CD4-positive, alpha-beta memory T cell (primary cell): ENCODE results near the gene LACC1. TPM values are rescaled to one million over a fixed set of nuclear protein-coding genes. Genes with fewer than 3 reads are reported as not detected.

Source experiments
- CTCF ChIA-PET: fragments of 350-600 bp; sonication (Branson Sonifier 250); formaldehyde crosslinking; loops from one replicate; lab custom pipeline; 2021; ENCODE audit warnings: inconsistent platforms; ENCODE audit not compliant: partially characterized antibody; lab: Charles Lee
- POLR2A ChIA-PET: fragments of 350-600 bp; sonication (Branson Sonifier 250); formaldehyde crosslinking; loops from one replicate; lab custom pipeline; 2021; ENCODE audit not compliant: partially characterized antibody; lab: Charles Lee
- DNase-seq, 5 donors: peaks; one replicate each; pipeline versions ENCODE4 v3.0.0 to v3.0.0-alpha.2; 2020 to 2022; ENCODE audit warnings: mixed read lengths in 1 of 5
- H3K27ac ChIP-seq: one replicate; pipeline ENCODE4 v1.7.0; 2013; ENCODE audit warnings: low read depth, low read length
- H3K27me3 ChIP-seq: 2 replicates; pipeline ENCODE4 v1.7.0; 2013; ENCODE audit warnings: mild to moderate bottlenecking, low read length, moderate library complexity; ENCODE audit not compliant: insufficient read depth
- H3K36me3 ChIP-seq: 2 replicates; pipeline ENCODE4 v1.7.0; 2013; ENCODE audit warnings: mild to moderate bottlenecking, low read length, moderate library complexity; ENCODE audit not compliant: insufficient read depth
- H3K4me1 ChIP-seq: 2 replicates; pipeline ENCODE4 v1.7.0; 2013; ENCODE audit warnings: mild to moderate bottlenecking, low read length, moderate library complexity; ENCODE audit not compliant: insufficient read depth
- H3K4me3 ChIP-seq, 2 donors: one replicate each; pipeline ENCODE4 v1.7.0; 2013; ENCODE audit warnings: low read length in 2 of 2, mild to moderate bottlenecking in 1 of 2
- H3K9me3 ChIP-seq, 2 donors: one replicate each; pipeline ENCODE4 v1.7.0; 2013; ENCODE audit warnings: low read length in 2 of 2, control low read depth in 1 of 2; ENCODE audit not compliant: control insufficient read depth in 1 of 2
- H3K27ac Mint-ChIP-seq, 7 donors: one replicate each; pipeline ENCODE4 v1.8.0; 2020 to 2021; ENCODE audit warnings: mixed read lengths in 7 of 7, mild to moderate bottlenecking in 6 of 7, inconsistent platforms in 3 of 7, moderate library complexity in 3 of 7
- H3K27me3 Mint-ChIP-seq, 2 donors: one replicate each; pipeline ENCODE4 v1.8.0; 2020 to 2021; ENCODE audit warnings: mixed read lengths in 2 of 2
- H3K36me3 Mint-ChIP-seq, 2 donors: one replicate each; pipeline ENCODE4 v1.8.0; 2020 to 2021; ENCODE audit warnings: mixed read lengths in 2 of 2, inconsistent platforms in 1 of 2, mild to moderate bottlenecking in 1 of 2
- H3K4me1 Mint-ChIP-seq, 4 donors: one replicate each; pipeline ENCODE4 v1.8.0; 2020 to 2021; ENCODE audit warnings: mixed read lengths in 4 of 4, mild to moderate bottlenecking in 1 of 4
- H3K4me3 Mint-ChIP-seq, 8 donors: one replicate each; pipeline ENCODE4 v1.8.0; 2020 to 2021; ENCODE audit warnings: mixed read lengths in 8 of 8, mild to moderate bottlenecking in 7 of 8, moderate library complexity in 6 of 8, inconsistent platforms in 3 of 8
- H3K9me3 Mint-ChIP-seq, 8 donors: one replicate each; pipeline ENCODE4 v1.8.0; 2020 to 2021; ENCODE audit warnings: mixed read lengths in 8 of 8, mild to moderate bottlenecking in 5 of 8, inconsistent platforms in 3 of 8, moderate library complexity in 1 of 8
- intact Hi-C: fragments of 100-400 bp; cut with micrococcal nuclease; formaldehyde crosslinking; loops from one replicate; pipeline ENCODE4 v1.15.1; 2023
- polyA plus RNA-seq, 2 donors: library from polyadenylated mRNA; unstranded; fragments of 300-500 nt; fragmentation: Illumina TruSeq; gene quantifications; one replicate each; pipeline ENCODE4 v1.2.3, GENCODE V29; 2021
- total RNA-seq, 2 experiments: library from RNA; stranded (reverse); gene quantifications; one replicate each; pipeline ENCODE4 v1.2.3, GENCODE V29; 2021

The LACC1 gene
- total and polyA plus RNA-seq, 4 experiments from 2014 or later: 0.21 to 5.0 (median 2.6) TPM

DNA sequence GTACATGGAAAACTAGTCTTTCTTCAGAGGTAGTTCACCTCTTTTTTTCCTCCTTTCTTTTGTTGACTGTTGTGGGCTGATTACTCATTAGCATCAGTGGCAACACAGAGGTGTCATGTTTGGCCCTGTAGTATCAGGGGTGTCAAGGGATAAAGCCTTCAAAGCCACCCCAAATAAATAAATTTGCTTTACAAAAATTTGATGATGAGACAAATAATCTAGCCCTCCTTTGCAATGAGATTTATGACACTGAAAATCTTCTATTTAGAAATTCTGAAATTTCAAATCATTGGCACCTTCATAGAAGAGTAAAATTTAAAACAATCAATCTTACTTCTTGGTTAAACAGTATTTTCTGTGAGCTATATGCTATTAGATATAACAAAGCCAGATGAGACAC lies 1.9 kb downstream of the LACC1 start:
- no peaks in the 10 kb centered on the region for H3K36me3 ChIP-seq
- H3K4me1 Mint-ChIP-seq: peaks cover 17 to 32% (median 26%) of the 10 kb centered on the region in 4 donors
- H3K9me3 ChIP-seq: no peaks in the 10 kb centered on the region
- ChIA-PET POLR2A (no interaction called here), CTCF (interaction anchor here (1.1 to 1.5 kb wide), 2 partner anchors 10 to 22 kb away, joined by 3 to 5 read pairs; no protein-coding TSS in a partner anchor)
- no peaks in the 10 kb centered on the region for H3K9me3 Mint-ChIP-seq
- H3K4me1 ChIP-seq: peaks cover 12% of the 10 kb centered on the region
- peaks cover 0 to 1% of the 10 kb centered on the region in 2 donors for H3K27me3 Mint-ChIP-seq
- H3K36me3 Mint-ChIP-seq: peaks cover 0 to 1% of the 10 kb centered on the region in 2 donors
- intact Hi-C loops: no loop called here
- no peak overlapping the region for H3K4me3 ChIP-seq
- H3K27ac Mint-ChIP-seq: no peak overlapping the region
- H3K27ac ChIP-seq: no peak overlapping the region
- no peaks in the 10 kb centered on the region for H3K27me3 ChIP-seq
- H3K4me3 Mint-ChIP-seq: peak overlapping the region in 3 of 8 donors; percentile 14 to 38 (median 27)
- DNase-seq: no peak

- POLR2A ChIA-PET: no interaction called here
- no peak for DNase-seq
Measured at GRCh38 chr13:43883631-43884030, 3.9 kb downstream of the LACC1 start.

GRCh38 chr13:43884222-43884621 lies 4.5 kb downstream of the LACC1 start:
- Mint-ChIP-seq H3K27ac (no peak overlapping the region), H3K27me3 (peaks cover 0 to 1% of the 10 kb centered on the region in 2 donors), H3K36me3 (peaks cover 0 to under 1% of the 10 kb centered on the region in 2 donors), H3K4me3 (no peak overlapping the region), H3K4me1 (peaks cover 7 to 14% (median 12%) of the 10 kb centered on the region in 4 donors), H3K9me3 (no peaks in the 10 kb centered on the region)
- ChIA-PET POLR2A (no interaction called here), CTCF (no interaction called here)
- H3K27me3 ChIP-seq: no peaks in the 10 kb centered on the region
- DNase-seq: no peak
- H3K9me3 ChIP-seq: no peaks in the 10 kb centered on the region
- peaks cover 5% of the 10 kb centered on the region for H3K4me1 ChIP-seq
- H3K27ac ChIP-seq: no peak overlapping the region
- intact Hi-C loops: no loop called here
- H3K36me3 ChIP-seq: no peaks in the 10 kb centered on the region
- H3K4me3 ChIP-seq: no peak overlapping the region

More at GRCh38 chr13:43883631-43884030, 3.9 kb downstream of the LACC1 start:
- no peak overlapping the region for H3K27ac ChIP-seq
- H3K4me3 ChIP-seq: no peak overlapping the region
- no peaks in the 10 kb centered on the region for H3K27me3 ChIP-seq
- peaks cover 8% of the 10 kb centered on the region for H3K4me1 ChIP-seq
- Mint-ChIP-seq H3K36me3 (peaks cover 0 to 1% of the 10 kb centered on the region in 2 donors), H3K4me1 (peaks cover 8 to 17% (median 15%) of the 10 kb centered on the region in 4 donors), H3K9me3 (no peaks in the 10 kb centered on the region), H3K4me3 (no peak overlapping the region), H3K27ac (no peak overlapping the region), H3K27me3 (peaks cover 0 to 1% of the 10 kb centered on the region in 2 donors)
- no peaks in the 10 kb centered on the region for H3K36me3 ChIP-seq
- CTCF ChIA-PET: interaction anchor here (1.3 to 1.5 kb wide), 2 partner anchors 12 to 553 kb away, joined by 3 read pairs; no protein-coding TSS in a partner anchor
- intact Hi-C loops: no loop called here
- H3K9me3 ChIP-seq: no peaks in the 10 kb centered on the region

DNA sequence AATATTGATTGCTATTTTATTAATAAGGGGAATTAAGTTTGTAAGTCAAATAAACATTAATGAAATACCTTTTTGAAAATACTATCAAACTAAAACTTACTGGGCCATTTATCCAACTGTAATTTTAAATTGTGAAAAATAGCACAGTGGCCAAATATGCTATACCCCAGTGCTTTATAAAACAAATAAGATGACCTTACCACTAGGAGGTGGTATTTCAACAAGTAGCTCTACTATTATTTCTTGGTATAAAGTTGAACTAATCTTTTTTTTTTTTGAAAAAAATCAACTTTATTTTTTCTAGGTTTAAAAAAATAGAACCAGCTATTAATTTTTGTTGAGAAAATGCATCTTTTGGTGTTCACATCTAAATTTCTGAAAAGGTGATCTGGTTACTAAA lies 14.7 kb downstream of the LACC1 start:
- intact Hi-C loops: no loop called here
- no peak overlapping the region for H3K4me3 Mint-ChIP-seq
- H3K4me1 ChIP-seq: no peaks in the 10 kb centered on the region
- H3K27ac Mint-ChIP-seq: no peak overlapping the region
- H3K27me3 Mint-ChIP-seq: no peaks in the 10 kb centered on the region
- POLR2A ChIA-PET: no interaction called here
- no peak overlapping the region for H3K4me3 ChIP-seq
- H3K9me3 Mint-ChIP-seq: no peaks in the 10 kb centered on the region
- peaks cover 0 to 4% of the 10 kb centered on the region in 2 donors for H3K36me3 Mint-ChIP-seq
- no peak overlapping the region for H3K27ac ChIP-seq
- no peaks in the 10 kb centered on the region for H3K36me3 ChIP-seq
- no peaks in the 10 kb centered on the region for H3K9me3 ChIP-seq
- H3K27me3 ChIP-seq: no peaks in the 10 kb centered on the region
- CTCF ChIA-PET: interaction anchor here (0.9 to 1.3 kb wide), 2 partner anchors 11 to 14 kb away, joined by 3 read pairs; no protein-coding TSS in a partner anchor
- H3K4me1 Mint-ChIP-seq: no peaks in the 10 kb centered on the region
- no peak for DNase-seq

GRCh38 chr13:43895940-43896339 lies 16.2 kb downstream of the LACC1 start:
- H3K4me3 Mint-ChIP-seq: no peak overlapping the region
- Histone ChIP-seq H3K4me3 (no peak overlapping the region), H3K27me3 (no peaks in the 10 kb centered on the region), H3K36me3 (no peaks in the 10 kb centered on the region), H3K27ac (no peak overlapping the region), H3K4me1 (no peaks in the 10 kb centered on the region), H3K9me3 (no peaks in the 10 kb centered on the region)
- POLR2A ChIA-PET: no interaction called here
- intact Hi-C loops: no loop called here
- H3K36me3 Mint-ChIP-seq: peaks cover 0 to 4% of the 10 kb centered on the region in 2 donors
- no peak for DNase-seq
- no peak overlapping the region for H3K27ac Mint-ChIP-seq
- CTCF ChIA-PET: interaction anchor here (0.9 kb wide), 1 partner anchor 12 kb away, joined by 3 read pairs; no protein-coding TSS in a partner anchor
- no peaks in the 10 kb centered on the region for H3K9me3 Mint-ChIP-seq
- H3K27me3 Mint-ChIP-seq: no peaks in the 10 kb centered on the region
- H3K4me1 Mint-ChIP-seq: no peaks in the 10 kb centered on the region

DNA sequence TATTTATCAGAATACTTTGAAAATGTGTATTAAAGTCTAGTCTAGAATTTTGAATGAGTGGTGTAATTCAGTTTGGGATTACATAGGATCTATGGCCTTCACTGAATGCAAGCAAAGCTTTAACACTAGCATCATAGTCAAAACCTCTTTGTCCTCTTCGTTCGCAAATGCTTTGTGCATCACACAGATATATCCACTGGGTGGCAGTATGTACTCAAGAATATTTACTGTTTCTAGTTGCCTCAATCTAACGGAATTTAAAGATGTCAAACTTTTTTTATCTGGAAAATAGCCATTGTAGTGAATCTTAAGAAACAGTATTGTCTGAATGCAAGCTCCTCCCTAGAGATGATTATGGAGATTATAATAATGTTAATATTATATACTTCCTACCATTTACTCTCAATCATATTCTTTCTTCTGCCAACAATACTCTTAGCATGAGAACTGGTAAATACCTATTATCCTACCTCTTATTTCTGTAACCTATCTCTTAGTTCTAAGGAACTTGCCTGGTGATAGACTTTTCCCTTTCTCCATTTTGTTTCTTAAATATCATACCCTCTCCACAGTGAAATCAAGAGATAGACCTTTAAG lies 25.8 kb downstream of the LACC1 start:
- Histone ChIP-seq H3K4me3 (no peak overlapping the region), H3K27ac (no peak overlapping the region), H3K9me3 (no peaks in the 10 kb centered on the region), H3K36me3 (no peaks in the 10 kb centered on the region), H3K4me1 (no peaks in the 10 kb centered on the region), H3K27me3 (no peaks in the 10 kb centered on the region)
- POLR2A ChIA-PET: no interaction called here
- Mint-ChIP-seq H3K27me3 (peaks cover 5 to 15% of the 10 kb centered on the region in 2 donors), H3K4me3 (no peak overlapping the region), H3K4me1 (peaks cover 0 to 2% (median 0%) of the 10 kb centered on the region in 4 donors), H3K36me3 (no peaks in the 10 kb centered on the region), H3K27ac (no peak overlapping the region), H3K9me3 (no peaks in the 10 kb centered on the region)
- intact Hi-C loops: loop anchor here (1.0 to 10.0 kb wide), 8 partner anchors 139 to 1405 kb away; no protein-coding TSS in a partner anchor
- CTCF ChIA-PET: interaction anchor here (0.8 to 3.3 kb wide), 14 partner anchors 10 to 911 kb away, joined by 3 to 34 read pairs (median 4); no protein-coding TSS in a partner anchor
- DNase-seq: peak; percentile 44 to 58 (median 54)
